Gastroesophageal sphincter (tissue), 3 donors: Measurements from ENCODE around the gene TAF11L13.
"Not testable (repeated sequence)": the region's sequence is repeated elsewhere in the genome, so short reads cannot be mapped to it uniquely, and the experiment has no call there.

Experiments used
- POLR2A ChIP-seq, 2 donors: fragments of 450-650 bp; IDR thresholded peaks; one replicate each; pipeline ENCODE4 v1.6.1; 2017; ENCODE audit warnings: antibody characterized with exemption in 2 of 2, mild to moderate bottlenecking in 2 of 2, moderate library complexity in 1 of 2
- POLR2AphosphoS5 ChIP-seq: sonication (generic); formaldehyde crosslinking; IDR thresholded peaks from one replicate; pipeline ENCODE4 v1.6.1; 2017; ENCODE audit warnings: antibody characterized with exemption
- TF ChIP-seq, protein P1 (sequence below), 4 experiments: fragments of 200-600 bp in 2 of 4; fragments of 450-650 bp in 2 of 4; sonication (generic) in 1 of 4; IDR thresholded peaks; one replicate each; pipeline ENCODE4 v1.5.1; 2017 to 2019; ENCODE audit warnings: antibody characterized with exemption in 4 of 4, mild to moderate bottlenecking in 2 of 4, moderate library complexity in 2 of 4

- TF ChIP-seq POLR2A (IDR thresholded peaks at IDR 0.05); POLR2AphosphoS5: not testable (repeated sequence)
- TF ChIP-seq, protein P1, sequence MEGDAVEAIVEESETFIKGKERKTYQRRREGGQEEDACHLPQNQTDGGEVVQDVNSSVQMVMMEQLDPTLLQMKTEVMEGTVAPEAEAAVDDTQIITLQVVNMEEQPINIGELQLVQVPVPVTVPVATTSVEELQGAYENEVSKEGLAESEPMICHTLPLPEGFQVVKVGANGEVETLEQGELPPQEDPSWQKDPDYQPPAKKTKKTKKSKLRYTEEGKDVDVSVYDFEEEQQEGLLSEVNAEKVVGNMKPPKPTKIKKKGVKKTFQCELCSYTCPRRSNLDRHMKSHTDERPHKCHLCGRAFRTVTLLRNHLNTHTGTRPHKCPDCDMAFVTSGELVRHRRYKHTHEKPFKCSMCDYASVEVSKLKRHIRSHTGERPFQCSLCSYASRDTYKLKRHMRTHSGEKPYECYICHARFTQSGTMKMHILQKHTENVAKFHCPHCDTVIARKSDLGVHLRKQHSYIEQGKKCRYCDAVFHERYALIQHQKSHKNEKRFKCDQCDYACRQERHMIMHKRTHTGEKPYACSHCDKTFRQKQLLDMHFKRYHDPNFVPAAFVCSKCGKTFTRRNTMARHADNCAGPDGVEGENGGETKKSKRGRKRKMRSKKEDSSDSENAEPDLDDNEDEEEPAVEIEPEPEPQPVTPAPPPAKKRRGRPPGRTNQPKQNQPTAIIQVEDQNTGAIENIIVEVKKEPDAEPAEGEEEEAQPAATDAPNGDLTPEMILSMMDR (IDR thresholded peaks at IDR 0.05) = not testable (repeated sequence)
Observed at GRCh38 chr5:17594255-17594654, 37.6 kb upstream of the TAF11L13 start, which contains the start of gene TAF11L9.
